Muscle of arm (tissue), 12 donors: ENCODE measurements around the gene ABLIM2. TPM values are rescaled to one million over a fixed set of nuclear protein-coding genes. Genes with fewer than 3 reads are reported as not detected.
A peak's percentile ranks its signal among the peaks of the same experiment; 100 is the strongest.

Experiments
- DNase-seq: peaks from one replicate; pipeline ENCODE4 v3.0.0-alpha.2; 2013
- polyA plus RNA-seq, 12 donors: library from polyadenylated mRNA; unstranded; fragments of 120-200 nt; gene quantifications; one replicate each; pipeline ENCODE4 v1.2.1, GENCODE V29; 2013; ENCODE audit not compliant: insufficient read length in 12 of 12

The ABLIM2 gene
- polyA plus RNA-seq, 12 donors = 3.8 to 23.0 (median 14.9) TPM; not detected in 1

- DNase-seq = no peak
Observed at GRCh38 chr4:8194306-8195242, 36.0 kb upstream of the ABLIM2 start.

GRCh38 chr4:8192748-8193738 is 34.4 kb upstream of the ABLIM2 start:
- peak; percentile 45 for DNase-seq

- peak; percentile 44 for DNase-seq
Observed at GRCh38 chr4:8191136-8191747, 32.6 kb upstream of the ABLIM2 start.

GRCh38 chr4:8189551-8190466 is 31.2 kb upstream of the ABLIM2 start:
- DNase-seq = no peak

GRCh38 chr4:8188743-8189550 is 30.3 kb upstream of the ABLIM2 start:
- DNase-seq = no peak

- no peak for DNase-seq
Observed at GRCh38 chr4:8188085-8188484, 29.5 kb upstream of the ABLIM2 start.

GRCh38 chr4:8185930-8186329 is 27.3 kb upstream of the ABLIM2 start:
- DNase-seq = peak; percentile 49

- peak; percentile 40 for DNase-seq
Observed at GRCh38 chr4:8185295-8185694, 26.7 kb upstream of the ABLIM2 start.

- no peak for DNase-seq
Observed at GRCh38 chr4:8184061-8184460, 25.4 kb upstream of the ABLIM2 start.

- no peak for DNase-seq
Observed at GRCh38 chr4:8182858-8183725, 24.5 kb upstream of the ABLIM2 start.

- no peak for DNase-seq
Observed at GRCh38 chr4:8182294-8182693, 23.7 kb upstream of the ABLIM2 start.

GRCh38 chr4:8181844-8182243 is 23.2 kb upstream of the ABLIM2 start:
- DNase-seq = no peak

GRCh38 chr4:8181119-8181518 is 22.5 kb upstream of the ABLIM2 start:
- DNase-seq = no peak

GRCh38 chr4:8180310-8181093 is 21.9 kb upstream of the ABLIM2 start:
- no peak for DNase-seq

GRCh38 chr4:8179771-8180170 is 21.2 kb upstream of the ABLIM2 start:
- no peak for DNase-seq

- DNase-seq = no peak
Observed at GRCh38 chr4:8179074-8179473, 20.5 kb upstream of the ABLIM2 start.

GRCh38 chr4:8177956-8178355 is 19.3 kb upstream of the ABLIM2 start:
- no peak for DNase-seq

- DNase-seq = no peak
Observed at GRCh38 chr4:8177552-8177951, 18.9 kb upstream of the ABLIM2 start.
